ENCODE measurements around the gene CACNG3. TPM values are rescaled to one million over a fixed set of nuclear protein-coding genes. Genes with fewer than 3 reads are reported as not detected.

Gene CACNG3
- total and polyA plus RNA-seq, 2 of the 4 experiments (the other 2 are of a cell fraction), result not detected

GRCh38 chr16:24309258-24310142 lies 53.4 kb downstream of the CACNG3 start:
- no peaks in the 10 kb centered on the region for H3K36me3 ChIP-seq (ENCODE audit: control insufficient read depth, insufficient read depth, low read length)

More at GRCh38 chr16:24309258-24310142, 53.4 kb downstream of the CACNG3 start:
- ChIA-PET CTCF (no interaction called here), POLR2A (ENCODE audit: unreplicated experiment) (no interaction called here)
- intact Hi-C loops (cut with micrococcal nuclease) (no loop called here), dilution Hi-C loops (cut with HindIII; ENCODE audit: low sequenced_read_pairs, unreplicated experiment) (no loop called here), in situ Hi-C loops (cut with MboI; ENCODE audit: low sequenced_read_pairs) (no loop called here)
- Histone ChIP-seq H4K20me1 (ENCODE audit: insufficient read depth, low read length) (no peaks in the 10 kb centered on the region), H2BK120ac (ENCODE audit: low read depth, low read length) (no peak overlapping the region), H3K56ac (ENCODE audit: extremely low read depth, insufficient read depth, low read length) (no peak overlapping the region), H3K27ac (ENCODE audit: insufficient read depth, low read length) (no peak overlapping the region), H3K23ac (ENCODE audit: low read depth, low read length) (no peak overlapping the region), H3K79me1 (ENCODE audit: low read depth in 1 of 2, low read length in 2 of 2) (no peaks in the 10 kb centered on the region), H2AK5ac (ENCODE audit: low read depth, low read length) (no peak overlapping the region), H3K9me1 (ENCODE audit: insufficient read depth, low read length) (no peaks in the 10 kb centered on the region), H3K27me3 (ENCODE audit: control insufficient read depth, insufficient read depth, low read length) (no peaks in the 10 kb centered on the region; the same call in 1 of the 2 replicates), H3K18ac (ENCODE audit: low read depth, low read length) (no peak overlapping the region), H4K91ac (ENCODE audit: insufficient read depth, low read depth, low read length) (no peak overlapping the region), H3K9me3 (ENCODE audit: control insufficient read depth, insufficient read depth, low read length) (no peaks in the 10 kb centered on the region), H2BK15ac (ENCODE audit: low read depth, low read length) (no peak overlapping the region), H3K4ac (ENCODE audit: low read depth, low read length) (no peak overlapping the region), H3K4me1 (ENCODE audit: control insufficient read depth, insufficient read depth, low read length) (no peaks in the 10 kb centered on the region), H2AFZ (replicated peaks; ENCODE audit: low read length, poor library complexity) (no peak overlapping the region), H4K8ac (ENCODE audit: low read depth in 2 of 2, low read length in 2 of 2) (no peak overlapping the region), H3K9ac (ENCODE audit: low read depth, low read length) (no peak overlapping the region), H4K5ac (ENCODE audit: low read depth, low read length) (no peak overlapping the region), H2BK20ac (ENCODE audit: low read depth, low read length) (no peak overlapping the region), H3K4me2 (ENCODE audit: low read depth, low read length) (no peak overlapping the region), H3K14ac (replicated peaks; ENCODE audit: low read depth, low read length) (no peak overlapping the region), H2BK5ac (ENCODE audit: low read depth, low read length, poor library complexity, severe bottlenecking) (no peak overlapping the region), H2AK9ac (replicated peaks; ENCODE audit: low read depth, low read length, poor library complexity) (peak overlapping the region; percentile 66), H3K4me3 (ENCODE audit: insufficient read depth, low read depth, low read length) (no peak overlapping the region)
- no peak for TF ChIP-seq BHLHE40 (IDR thresholded peaks at IDR 0.05; ENCODE audit: low read depth, low read length)
- TF ChIP-seq CHD1 (IDR thresholded peaks at IDR 0.05; ENCODE audit: low read depth, low read length), result no peak
- no peak for TF ChIP-seq RAD21 (IDR thresholded peaks at IDR 0.05; ENCODE audit: low read length)
- TF ChIP-seq RFX5 (IDR thresholded peaks at IDR 0.05; ENCODE audit: low read depth, low read length), result no peak
- no peak for TF ChIP-seq CEBPB (IDR thresholded peaks at IDR 0.05; ENCODE audit: low read depth, low read length)
- TF ChIP-seq ELK1 (IDR thresholded peaks at IDR 0.05; ENCODE audit: borderline replicate concordance, low read depth, low read length), result no peak
- TF ChIP-seq SMC3 (IDR thresholded peaks at IDR 0.05; ENCODE audit: low read depth, low read length), result no peak
- no peak for TF ChIP-seq POLR2A (IDR thresholded peaks at IDR 0.05; ENCODE audit: low read depth, low read length)
- no peak for TF ChIP-seq MAZ (IDR thresholded peaks at IDR 0.05; ENCODE audit: borderline replicate concordance, low read depth, low read length)
- no peak for TF ChIP-seq MAFK (IDR thresholded peaks at IDR 0.05; ENCODE audit: low read depth, low read length)
- no peak for TF ChIP-seq CTCF (conservative IDR thresholded peaks at IDR 0.05; ENCODE audit: low read depth, low read length)
- TF ChIP-seq FOS (IDR thresholded peaks at IDR 0.05; ENCODE audit: low read depth, low read length), result no peak
- no peak for TF ChIP-seq RCOR1 (IDR thresholded peaks at IDR 0.05; ENCODE audit: insufficient replicate concordance, low read length)
- no TSS peak for BruUV-seq (replicated peaks)
- ATAC-seq (ENCODE audit: low read depth) (no peak), DNase-seq (peak; percentile 39)
- WGBS, 2 experiments (ENCODE audit: extremely low coverage in 2 of 2, insufficient read length in 1 of 2), result 53% methylated on average over 7 of the region's 13 CpGs; no CpG with 5 or more reads in 1 of the 2 experiments
